Activated CD4-positive, alpha-beta T cell treated with anti-CD3 and anti-CD28 coated beads, Interleukin-2, amount 10 ng/mL, durations not matched to agents 24 days and 14 days (primary cell): ENCODE measurements around the gene EFCAB11. TPM values are rescaled to one million over a fixed set of nuclear protein-coding genes. Genes with fewer than 3 reads are reported as not detected.

ENCODE experiments used
- DNase-seq: peaks from one replicate; pipeline ENCODE4 v3.0.0; 2022
- H3K27ac Mint-ChIP-seq: one replicate; pipeline ENCODE4 v1.8.0; 2022; ENCODE audit warnings: mild to moderate bottlenecking, mixed read lengths
- H3K27me3 Mint-ChIP-seq: one replicate; pipeline ENCODE4 v1.8.0; 2022; ENCODE audit warnings: mixed read lengths
- H3K36me3 Mint-ChIP-seq: one replicate; pipeline ENCODE4 v1.8.0; 2022; ENCODE audit warnings: low read depth, mild to moderate bottlenecking, mixed read lengths
- H3K4me1 Mint-ChIP-seq: one replicate; pipeline ENCODE4 v1.8.0; 2021; ENCODE audit warnings: mixed read lengths
- H3K4me3 Mint-ChIP-seq: one replicate; pipeline ENCODE4 v1.8.0; 2022; ENCODE audit warnings: mild to moderate bottlenecking, moderate library complexity, mixed read lengths
- H3K9me3 Mint-ChIP-seq: one replicate; pipeline ENCODE4 v1.8.0; 2021; ENCODE audit warnings: mixed read lengths
- intact Hi-C: fragments of 100-400 bp; cut with micrococcal nuclease; formaldehyde crosslinking; loops from one replicate; pipeline ENCODE4 v1.15.1; 2023
- total RNA-seq: library from RNA; stranded (reverse); gene quantifications from 2 replicates; pipeline ENCODE4 v1.2.3, GENCODE V29; 2022

Gene EFCAB11
- total RNA-seq, 1 donor from 2014 or later: 6.8 TPM

GRCh38 chr14:89828471-89829165 is 125.9 kb downstream of the EFCAB11 start:
- intact Hi-C loops: no loop called here
- Mint-ChIP-seq H3K9me3 (peaks cover 9% of the 10 kb centered on the region), H3K4me1 (no peaks in the 10 kb centered on the region), H3K4me3 (no peak overlapping the region), H3K27ac (no peak overlapping the region), H3K36me3 (peaks cover 2% of the 10 kb centered on the region), H3K27me3 (peaks cover 25% of the 10 kb centered on the region)
- DNase-seq: no peak

- no peak overlapping the region for H3K4me3 Mint-ChIP-seq
- peaks cover 2% of the 10 kb centered on the region for H3K36me3 Mint-ChIP-seq
- H3K27ac Mint-ChIP-seq: no peak overlapping the region
- H3K27me3 Mint-ChIP-seq: peaks cover 24% of the 10 kb centered on the region
- no peaks in the 10 kb centered on the region for H3K4me1 Mint-ChIP-seq
- no peak for DNase-seq
- peaks cover 18% of the 10 kb centered on the region for H3K9me3 Mint-ChIP-seq
- intact Hi-C loops: no loop called here
Observed at GRCh38 chr14:89827265-89827664, 127.3 kb downstream of the EFCAB11 start.

GRCh38 chr14:89826596-89826995 is 127.9 kb downstream of the EFCAB11 start:
- DNase-seq: no peak
- H3K36me3 Mint-ChIP-seq: peaks cover 2% of the 10 kb centered on the region
- H3K4me3 Mint-ChIP-seq: no peak overlapping the region
- H3K27me3 Mint-ChIP-seq: peaks cover 21% of the 10 kb centered on the region
- H3K4me1 Mint-ChIP-seq: no peaks in the 10 kb centered on the region
- intact Hi-C loops: no loop called here
- peaks cover 18% of the 10 kb centered on the region for H3K9me3 Mint-ChIP-seq
- H3K27ac Mint-ChIP-seq: no peak overlapping the region

GRCh38 chr14:89823743-89824142 is 130.8 kb downstream of the EFCAB11 start:
- H3K27ac Mint-ChIP-seq: no peak overlapping the region
- H3K4me3 Mint-ChIP-seq: no peak overlapping the region
- peaks cover 2% of the 10 kb centered on the region for H3K36me3 Mint-ChIP-seq
- peaks cover 18% of the 10 kb centered on the region for H3K9me3 Mint-ChIP-seq
- H3K4me1 Mint-ChIP-seq: no peaks in the 10 kb centered on the region
- no peak for DNase-seq
- peaks cover 13% of the 10 kb centered on the region for H3K27me3 Mint-ChIP-seq
- intact Hi-C loops: no loop called here

GRCh38 chr14:89814126-89814525 is 140.4 kb downstream of the EFCAB11 start:
- Mint-ChIP-seq H3K27me3 (peaks cover 28% of the 10 kb centered on the region), H3K36me3 (no peaks in the 10 kb centered on the region)
- intact Hi-C loops: no loop called here

GRCh38 chr14:89813617-89814031 is 140.9 kb downstream of the EFCAB11 start:
- H3K27ac Mint-ChIP-seq: no peak overlapping the region
- DNase-seq: no peak
- H3K27me3 Mint-ChIP-seq: peaks cover 30% of the 10 kb centered on the region
- intact Hi-C loops: no loop called here
- no peaks in the 10 kb centered on the region for H3K9me3 Mint-ChIP-seq
- H3K4me1 Mint-ChIP-seq: no peaks in the 10 kb centered on the region
- no peaks in the 10 kb centered on the region for H3K36me3 Mint-ChIP-seq
- H3K4me3 Mint-ChIP-seq: no peak overlapping the region

More at GRCh38 chr14:89814126-89814525, 140.4 kb downstream of the EFCAB11 start:
- no peaks in the 10 kb centered on the region for H3K9me3 Mint-ChIP-seq
- no peak for DNase-seq
- H3K4me1 Mint-ChIP-seq: no peaks in the 10 kb centered on the region
- H3K27ac Mint-ChIP-seq: no peak overlapping the region
- no peak overlapping the region for H3K4me3 Mint-ChIP-seq

- intact Hi-C loops: no loop called here
- no peaks in the 10 kb centered on the region for H3K9me3 Mint-ChIP-seq
- no peak overlapping the region for H3K4me3 Mint-ChIP-seq
- peaks cover 29% of the 10 kb centered on the region for H3K27me3 Mint-ChIP-seq
- H3K4me1 Mint-ChIP-seq: no peaks in the 10 kb centered on the region
- no peak overlapping the region for H3K27ac Mint-ChIP-seq
- H3K36me3 Mint-ChIP-seq: no peaks in the 10 kb centered on the region
- DNase-seq: no peak
Observed at GRCh38 chr14:89811954-89812575, 142.5 kb downstream of the EFCAB11 start.

- intact Hi-C loops: no loop called here
- H3K4me3 Mint-ChIP-seq: no peak overlapping the region
- no peaks in the 10 kb centered on the region for H3K36me3 Mint-ChIP-seq
- H3K9me3 Mint-ChIP-seq: no peaks in the 10 kb centered on the region
- no peak overlapping the region for H3K27ac Mint-ChIP-seq
- DNase-seq: no peak
- peaks cover 29% of the 10 kb centered on the region for H3K27me3 Mint-ChIP-seq
- no peaks in the 10 kb centered on the region for H3K4me1 Mint-ChIP-seq
Observed at GRCh38 chr14:89810101-89810500, 144.4 kb downstream of the EFCAB11 start.

- Mint-ChIP-seq H3K4me3 (no peak overlapping the region), H3K27ac (no peak overlapping the region), H3K4me1 (no peaks in the 10 kb centered on the region), H3K27me3 (peaks cover 17% of the 10 kb centered on the region), H3K9me3 (no peaks in the 10 kb centered on the region), H3K36me3 (no peaks in the 10 kb centered on the region)
- DNase-seq: no peak
- intact Hi-C loops: no loop called here
Observed at GRCh38 chr14:89807892-89808291, 146.6 kb downstream of the EFCAB11 start.

GRCh38 chr14:89807151-89807550 is 147.4 kb downstream of the EFCAB11 start:
- Mint-ChIP-seq H3K4me3 (no peak overlapping the region), H3K9me3 (no peaks in the 10 kb centered on the region), H3K36me3 (no peaks in the 10 kb centered on the region), H3K4me1 (no peaks in the 10 kb centered on the region), H3K27ac (no peak overlapping the region), H3K27me3 (peaks cover 12% of the 10 kb centered on the region)
- DNase-seq: no peak
- intact Hi-C loops: no loop called here

- no peak for DNase-seq
- Mint-ChIP-seq H3K27ac (no peak overlapping the region), H3K36me3 (no peaks in the 10 kb centered on the region), H3K9me3 (no peaks in the 10 kb centered on the region), H3K27me3 (peaks cover 11% of the 10 kb centered on the region), H3K4me3 (no peak overlapping the region), H3K4me1 (no peaks in the 10 kb centered on the region)
- intact Hi-C loops: no loop called here
Observed at GRCh38 chr14:89806451-89806850, 148.1 kb downstream of the EFCAB11 start.

GRCh38 chr14:89805501-89805900 is 149.0 kb downstream of the EFCAB11 start:
- Mint-ChIP-seq H3K27ac (no peak overlapping the region), H3K27me3 (peaks cover 5% of the 10 kb centered on the region), H3K4me1 (no peaks in the 10 kb centered on the region), H3K9me3 (no peaks in the 10 kb centered on the region), H3K36me3 (no peaks in the 10 kb centered on the region), H3K4me3 (no peak overlapping the region)
- DNase-seq: no peak
- intact Hi-C loops: no loop called here

GRCh38 chr14:89803542-89803941 is 151.0 kb downstream of the EFCAB11 start:
- Mint-ChIP-seq H3K9me3 (no peaks in the 10 kb centered on the region), H3K36me3 (no peaks in the 10 kb centered on the region), H3K4me1 (no peaks in the 10 kb centered on the region), H3K27ac (no peak overlapping the region), H3K4me3 (no peak overlapping the region), H3K27me3 (peaks cover 4% of the 10 kb centered on the region)
- intact Hi-C loops: no loop called here
- no peak for DNase-seq

- Mint-ChIP-seq H3K9me3 (no peaks in the 10 kb centered on the region), H3K4me1 (no peaks in the 10 kb centered on the region), H3K4me3 (no peak overlapping the region), H3K27me3 (peaks cover 2% of the 10 kb centered on the region), H3K36me3 (no peaks in the 10 kb centered on the region), H3K27ac (no peak overlapping the region)
- DNase-seq: no peak
- intact Hi-C loops: no loop called here
Observed at GRCh38 chr14:89801136-89801535, 153.4 kb downstream of the EFCAB11 start.
